ENCODE measurements around the gene S100A8. TPM values are rescaled to one million over a fixed set of nuclear protein-coding genes. Genes with fewer than 3 reads are reported as not detected.

Gene S100A8
- total and polyA plus RNA-seq, 4 donors, result 1.3 to 286 (median 6.0) TPM

- Histone ChIP-seq H3K4me3 (ENCODE audit: low read depth, low read length) (no peak overlapping the region), H3K4me1 (ENCODE audit: control insufficient read depth, insufficient read depth, low read length) (no peaks in the 10 kb centered on the region), H3K27ac (ENCODE audit: low read depth, low read length) (no peak overlapping the region), H3K36me3 (ENCODE audit: control insufficient read depth, insufficient read depth, low read length) (no peaks in the 10 kb centered on the region), H3K27me3 (ENCODE audit: control insufficient read depth, insufficient read depth, low read length) (no peaks in the 10 kb centered on the region), H3K9me3 (ENCODE audit: control insufficient read depth, insufficient read depth, low read length) (no peaks in the 10 kb centered on the region)
- WGBS (ENCODE audit: insufficient coverage), result 61% methylated on average over 4 of the region's 9 CpGs
- DNase-seq (ENCODE audit: low read depth in 4 of 6, low spot score in 6 of 6), result no peak
Measured at GRCh38 chr1:153343811-153344717, 46.8 kb downstream of the S100A8 start.

GRCh38 chr1:153343040-153343681, 47.7 kb downstream of the S100A8 start:
- DNase-seq (ENCODE audit: low read depth in 4 of 6, low spot score in 6 of 6), result no peak
- Histone ChIP-seq H3K9me3 (ENCODE audit: control insufficient read depth, insufficient read depth, low read length) (no peaks in the 10 kb centered on the region), H3K36me3 (ENCODE audit: control insufficient read depth, insufficient read depth, low read length) (no peaks in the 10 kb centered on the region), H3K4me1 (ENCODE audit: control insufficient read depth, insufficient read depth, low read length) (no peaks in the 10 kb centered on the region), H3K27ac (ENCODE audit: low read depth, low read length) (no peak overlapping the region), H3K27me3 (ENCODE audit: control insufficient read depth, insufficient read depth, low read length) (no peaks in the 10 kb centered on the region), H3K4me3 (ENCODE audit: low read depth, low read length) (no peak overlapping the region)
- 30% methylated on average over 5 of the region's 5 CpGs for WGBS (ENCODE audit: insufficient coverage)

DNA sequence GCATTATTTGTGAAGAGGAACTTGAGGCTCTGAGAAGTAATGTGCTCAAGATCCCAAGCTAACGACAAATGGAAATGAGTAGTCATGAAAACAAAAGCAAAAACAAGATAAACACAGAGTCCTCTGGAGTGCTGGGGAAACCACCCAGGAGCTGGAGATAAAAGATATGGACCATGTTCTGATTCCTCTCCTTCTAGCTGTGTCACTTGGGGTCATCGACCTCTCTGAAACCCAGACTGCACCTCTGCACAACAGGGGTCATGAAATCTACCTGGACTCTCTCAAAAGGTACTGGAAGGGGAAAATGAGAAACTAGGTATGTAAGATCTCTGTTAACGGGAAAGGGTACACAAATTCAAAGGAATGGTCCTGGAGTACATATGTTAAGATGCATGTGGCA, 48.7 kb downstream of the S100A8 start:
- Histone ChIP-seq H3K36me3 (ENCODE audit: control insufficient read depth, insufficient read depth, low read length) (no peaks in the 10 kb centered on the region), H3K9me3 (ENCODE audit: control insufficient read depth, insufficient read depth, low read length) (no peaks in the 10 kb centered on the region), H3K27me3 (ENCODE audit: control insufficient read depth, insufficient read depth, low read length) (no peaks in the 10 kb centered on the region), H3K4me3 (ENCODE audit: low read depth, low read length) (no peak overlapping the region), H3K27ac (ENCODE audit: low read depth, low read length) (no peak overlapping the region), H3K4me1 (ENCODE audit: control insufficient read depth, insufficient read depth, low read length) (no peaks in the 10 kb centered on the region)
- no peak for DNase-seq (ENCODE audit: low read depth in 4 of 6, low spot score in 6 of 6)
- WGBS (ENCODE audit: insufficient coverage), result 100% methylated on average over 2 of the region's 3 CpGs

DNA sequence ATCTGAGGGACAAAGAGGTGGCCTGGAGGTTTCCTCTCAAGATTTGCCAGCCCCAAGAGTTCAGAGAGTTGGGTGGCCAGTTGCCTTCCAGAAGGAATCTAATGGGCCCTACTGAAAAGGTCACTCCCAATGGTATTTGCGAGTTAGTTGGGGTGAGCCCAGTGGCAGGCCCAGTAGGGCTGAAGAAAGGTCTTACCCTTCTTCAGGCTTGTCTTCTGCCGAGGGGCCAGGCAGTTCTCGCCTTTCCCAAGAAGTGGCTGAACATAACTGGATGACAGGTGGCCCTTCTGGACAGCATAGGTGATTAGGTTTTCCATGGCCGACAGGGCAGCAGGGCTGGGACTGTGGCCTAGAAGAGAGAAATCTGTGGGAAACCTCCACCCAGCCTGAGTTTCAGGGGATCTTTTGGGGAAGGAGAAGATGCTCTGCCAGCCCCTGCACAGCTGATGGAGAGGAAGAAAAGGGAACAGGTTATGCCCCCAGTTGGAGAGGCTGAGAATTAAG, 49.4 kb downstream of the S100A8 start:
- Histone ChIP-seq H3K4me3 (ENCODE audit: low read depth, low read length) (no peak overlapping the region), H3K27me3 (ENCODE audit: control insufficient read depth, insufficient read depth, low read length) (no peaks in the 10 kb centered on the region), H3K4me1 (ENCODE audit: control insufficient read depth, insufficient read depth, low read length) (no peaks in the 10 kb centered on the region), H3K9me3 (ENCODE audit: control insufficient read depth, insufficient read depth, low read length) (no peaks in the 10 kb centered on the region), H3K27ac (ENCODE audit: low read depth, low read length) (no peak overlapping the region), H3K36me3 (ENCODE audit: control insufficient read depth, insufficient read depth, low read length) (no peaks in the 10 kb centered on the region)
- DNase-seq (ENCODE audit: low read depth in 4 of 6, low spot score in 6 of 6), result no peak
- 98% methylated on average over 4 of the region's 4 CpGs for WGBS (ENCODE audit: insufficient coverage)

DNA sequence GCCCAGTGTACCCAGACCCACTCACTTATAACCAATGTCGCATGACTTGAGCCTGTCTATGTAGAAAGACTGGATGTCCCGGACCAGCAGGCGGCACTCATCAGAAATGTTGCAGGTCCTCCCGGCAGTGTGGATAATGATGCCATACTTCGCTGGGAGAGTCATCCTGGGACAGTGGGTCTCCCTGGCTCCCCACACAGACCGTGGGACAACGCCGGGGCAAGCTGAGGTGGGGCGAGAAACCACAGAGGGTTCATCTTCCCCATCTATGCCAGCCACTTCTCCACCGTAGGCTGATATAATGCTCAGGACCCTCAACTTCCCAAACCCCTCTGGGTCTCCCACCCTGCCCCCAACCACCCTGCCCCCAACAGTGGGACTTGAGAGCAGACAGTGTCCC, 50.5 kb downstream of the S100A8 start:
- 95% methylated on average over 9 of the region's 10 CpGs for WGBS (ENCODE audit: insufficient coverage)
- H3K4me3 ChIP-seq (ENCODE audit: low read depth, low read length), result no peak overlapping the region

More for the DNA sequence above, 50.5 kb downstream of the S100A8 start:
- Histone ChIP-seq H3K4me1 (ENCODE audit: control insufficient read depth, insufficient read depth, low read length) (no peaks in the 10 kb centered on the region), H3K27me3 (ENCODE audit: control insufficient read depth, insufficient read depth, low read length) (no peaks in the 10 kb centered on the region), H3K9me3 (ENCODE audit: control insufficient read depth, insufficient read depth, low read length) (no peaks in the 10 kb centered on the region), H3K36me3 (ENCODE audit: control insufficient read depth, insufficient read depth, low read length) (no peaks in the 10 kb centered on the region), H3K27ac (ENCODE audit: low read depth, low read length) (no peak overlapping the region)
- DNase-seq (ENCODE audit: low read depth in 4 of 6, low spot score in 6 of 6), result no peak

Small RNAs within 50 kb of the gene (small RNA-seq; reads per million reads assigned to genes)
- not detected for gene S100A15A (ENCODE audit: low replicate concordance)

Other genes starting within 250 kb of the S100A8 start
- gene SPRR2G, start 240.2 kb downstream of the S100A8 start, total RNA-seq, result not detected
- under 1 TPM in 1 of 2 donors, not detected in 1; 0.39 TPM for gene SPRR2G, start 240.2 kb downstream of the S100A8 start, polyA plus RNA-seq (ENCODE audit: insufficient read length in 2 of 2)
- gene LELP1, start 187.6 kb downstream of the S100A8 start, total RNA-seq, result not detected
- not detected for gene LELP1, start 187.6 kb downstream of the S100A8 start, polyA plus RNA-seq (ENCODE audit: insufficient read length in 2 of 2)
- not detected for gene PRR9, start 173.5 kb downstream of the S100A8 start, total RNA-seq
- not detected for gene PRR9, start 173.5 kb downstream of the S100A8 start, polyA plus RNA-seq (ENCODE audit: insufficient read length in 2 of 2)
- under 1 TPM in 1 of 2 donors, not detected in 1; 0.22 TPM for gene LORICRIN, start 131.4 kb downstream of the S100A8 start, total RNA-seq
- under 1 TPM; 0.62 to 0.77 TPM for gene LORICRIN, start 131.4 kb downstream of the S100A8 start, polyA plus RNA-seq (ENCODE audit: insufficient read length in 2 of 2)
- not detected for gene PGLYRP3, start 78.1 kb downstream of the S100A8 start, total RNA-seq
- gene PGLYRP3, start 78.1 kb downstream of the S100A8 start, polyA plus RNA-seq (ENCODE audit: insufficient read length in 2 of 2), result not detected
- not detected for gene PGLYRP4, start 42.2 kb downstream of the S100A8 start, total RNA-seq
- gene PGLYRP4, start 42.2 kb downstream of the S100A8 start, polyA plus RNA-seq (ENCODE audit: insufficient read length in 2 of 2), result not detected
- gene S100A9, start 33.2 kb downstream of the S100A8 start, total RNA-seq, result 100 to 1,000 TPM in 1 of 2 donors, 10 to 100 TPM in 1; 16.5 to 829 TPM
- gene S100A9, start 33.2 kb downstream of the S100A8 start, polyA plus RNA-seq (ENCODE audit: insufficient read length in 2 of 2), result 1 to 10 TPM; 2.1 to 4.3 TPM
- gene S100A12, start 15.5 kb downstream of the S100A8 start, total RNA-seq, result 10 to 100 TPM in 1 of 2 donors, 1 to 10 TPM in 1; 1.4 to 87.6 TPM
- gene S100A12, start 15.5 kb downstream of the S100A8 start, polyA plus RNA-seq (ENCODE audit: insufficient read length in 2 of 2), result not detected
- not detected for gene S100A7A, start 25.4 kb upstream of the S100A8 start, total RNA-seq
- gene S100A7A, start 25.4 kb upstream of the S100A8 start, polyA plus RNA-seq (ENCODE audit: insufficient read length in 2 of 2), result not detected
- gene S100A7, start 69.6 kb upstream of the S100A8 start, total RNA-seq, result not detected
- not detected for gene S100A7, start 69.6 kb upstream of the S100A8 start, polyA plus RNA-seq (ENCODE audit: insufficient read length in 2 of 2)
- gene S100A6, start 144.9 kb upstream of the S100A8 start, total RNA-seq, result 100 to 1,000 TPM in 1 of 2 donors, 10 to 100 TPM in 1; 75.3 to 276 TPM
- gene S100A6, start 144.9 kb upstream of the S100A8 start, polyA plus RNA-seq (ENCODE audit: insufficient read length in 2 of 2), result 100 to 1,000 TPM; 106 to 149 TPM
- gene S100A5, start 149.9 kb upstream of the S100A8 start, total RNA-seq, result not detected
- gene S100A5, start 149.9 kb upstream of the S100A8 start, polyA plus RNA-seq (ENCODE audit: insufficient read length in 2 of 2), result not detected
- gene S100A4, start 154.7 kb upstream of the S100A8 start, total RNA-seq, result 10 to 100 TPM; 21.1 to 38.2 TPM
- gene S100A4, start 154.7 kb upstream of the S100A8 start, polyA plus RNA-seq (ENCODE audit: insufficient read length in 2 of 2), result 10 to 100 TPM in 1 of 2 donors, 1 to 10 TPM in 1; 6.0 to 17.9 TPM
- not detected for gene S100A3, start 158.2 kb upstream of the S100A8 start, total RNA-seq
- under 1 TPM in 1 of 2 donors, not detected in 1; 0.29 TPM for gene S100A3, start 158.2 kb upstream of the S100A8 start, polyA plus RNA-seq (ENCODE audit: insufficient read length in 2 of 2)
- gene S100A2, start 174.8 kb upstream of the S100A8 start, total RNA-seq, result 1 to 10 TPM in 1 of 2 donors, not detected in 1; 1.2 TPM
- gene S100A2, start 174.8 kb upstream of the S100A8 start, polyA plus RNA-seq (ENCODE audit: insufficient read length in 2 of 2), result under 1 TPM; 0.40 to 0.81 TPM
- gene S100A16, start 222.1 kb upstream of the S100A8 start, total RNA-seq, result 100 to 1,000 TPM in 1 of 2 donors, 10 to 100 TPM in 1; 46.0 to 101 TPM
- 100 to 1,000 TPM; 120 to 135 TPM for gene S100A16, start 222.1 kb upstream of the S100A8 start, polyA plus RNA-seq (ENCODE audit: insufficient read length in 2 of 2)
- under 1 TPM in 1 of 2 donors, not detected in 1; 0.61 TPM for gene S100A14, start 225.3 kb upstream of the S100A8 start, total RNA-seq
- gene S100A14, start 225.3 kb upstream of the S100A8 start, polyA plus RNA-seq (ENCODE audit: insufficient read length in 2 of 2), result under 1 TPM in 1 of 2 donors, not detected in 1; 0.39 TPM
- gene S100A13, start 236.4 kb upstream of the S100A8 start, total RNA-seq, result 100 to 1,000 TPM in 1 of 2 donors, 10 to 100 TPM in 1; 30.5 to 141 TPM
- 10 to 100 TPM; 42.0 to 58.3 TPM for gene S100A13, start 236.4 kb upstream of the S100A8 start, polyA plus RNA-seq (ENCODE audit: insufficient read length in 2 of 2)
- gene S100A1, start 237.4 kb upstream of the S100A8 start, total RNA-seq, result 10 to 100 TPM in 1 of 2 donors, 1 to 10 TPM in 1; 3.7 to 10.2 TPM
- gene S100A1, start 237.4 kb upstream of the S100A8 start, polyA plus RNA-seq (ENCODE audit: insufficient read length in 2 of 2), result 10 to 100 TPM; 18.5 to 19.0 TPM
- gene CHTOP, start 243.0 kb upstream of the S100A8 start, total RNA-seq, result 10 to 100 TPM; 56.9 to 58.0 TPM
- gene CHTOP, start 243.0 kb upstream of the S100A8 start, polyA plus RNA-seq (ENCODE audit: insufficient read length in 2 of 2), result 100 to 1,000 TPM; 115 to 127 TPM

Data from spinal cord (tissue), 10 donors.